HepG2 (cell line): ENCODE data around the gene EZH1. TPM values are rescaled to one million over a fixed set of nuclear protein-coding genes. Genes with fewer than 3 reads are reported as not detected.

Experiments used
- ATRX ChIP-seq: sonication (generic); formaldehyde crosslinking; IDR thresholded peaks from 2 replicates; pipeline ENCODE4 v1.4.0; 2020; ENCODE audit warnings: missing genetic modification reagents, borderline replicate concordance
- CEBPG ChIP-seq: IDR thresholded peaks from 2 replicates; pipeline ENCODE4 v1.6.1; 2016
- DPF2 ChIP-seq: sonication (generic); formaldehyde crosslinking; IDR thresholded peaks from 2 replicates; pipeline ENCODE4 v1.4.0; 2020; ENCODE audit warnings: mild to moderate bottlenecking, low read depth, missing genetic modification reagents, borderline replicate concordance
- ETV5 ChIP-seq: IDR thresholded peaks from 2 replicates; pipeline ENCODE4 v1.6.1; 2018; ENCODE audit warnings: missing biosample characterization, missing genetic modification reagents, inconsistent platforms, borderline replicate concordance
- GLMP ChIP-seq: sonication (generic); formaldehyde crosslinking; IDR thresholded peaks from 2 replicates; pipeline ENCODE4 v1.9.0; 2021; ENCODE audit warnings: missing genetic modification reagents, mild to moderate bottlenecking, borderline replicate concordance
- HNF1B ChIP-seq: sonication (generic); formaldehyde crosslinking; IDR thresholded peaks from 2 replicates; pipeline ENCODE4 v1.5.1; 2020; ENCODE audit warnings: mild to moderate bottlenecking, moderate library complexity, missing genetic modification reagents
- IKZF5 ChIP-seq: IDR thresholded peaks from 2 replicates; pipeline ENCODE4 v1.6.1; 2018; ENCODE audit warnings: missing genetic modification reagents, mild to moderate bottlenecking, missing compliant biosample characterization
- MED1 ChIP-seq: sonication (generic); formaldehyde crosslinking; IDR thresholded peaks from 2 replicates; pipeline ENCODE4 v1.4.0; 2020; ENCODE audit warnings: missing genetic modification reagents
- MEIS2 ChIP-seq: sonication (generic); formaldehyde crosslinking; IDR thresholded peaks from 2 replicates; pipeline ENCODE4 v1.9.0; 2021; ENCODE audit warnings: mild to moderate bottlenecking, missing genetic modification reagents
- NCOA1 ChIP-seq: sonication (generic); formaldehyde crosslinking; IDR thresholded peaks from 2 replicates; pipeline ENCODE4 v1.9.0; 2021; ENCODE audit warnings: missing genetic modification reagents
- NCOR1 ChIP-seq: fragments of 200-600 bp; sonication (generic); IDR thresholded peaks from 2 replicates; pipeline ENCODE4 v1.7.0; 2017; ENCODE audit warnings: antibody characterized with exemption, low read length, borderline replicate concordance
- PHF20 ChIP-seq: sonication (generic); formaldehyde crosslinking; IDR thresholded peaks from 2 replicates; pipeline ENCODE4 v1.5.0; 2020; ENCODE audit warnings: mild to moderate bottlenecking, missing genetic modification reagents
- PLRG1 ChIP-seq: fragments of 450-650 bp; conservative IDR thresholded peaks from 2 replicates; pipeline ENCODE4 v1.6.1; 2016
- PRMT3 ChIP-seq: sonication (generic); formaldehyde crosslinking; IDR thresholded peaks from 2 replicates; pipeline ENCODE4 v1.8.1; 2022; ENCODE audit warnings: low read depth, mild to moderate bottlenecking, moderate library complexity, missing genetic modification reagents, borderline replicate concordance
- SMYD3 ChIP-seq: sonication (generic); formaldehyde crosslinking; IDR thresholded peaks from 2 replicates; pipeline ENCODE4 v1.8.1; 2023; ENCODE audit warnings: mild to moderate bottlenecking, missing genetic modification reagents
- STAT5B ChIP-seq: sonication (generic); formaldehyde crosslinking; IDR thresholded peaks from 2 replicates; pipeline ENCODE4 v1.4.0; 2020; ENCODE audit warnings: missing genetic modification reagents
- TAF1 ChIP-seq: sonication (generic); formaldehyde crosslinking; IDR thresholded peaks from 2 replicates; pipeline ENCODE4 v1.4.0; 2020; ENCODE audit warnings: missing genetic modification reagents
- TEAD3 ChIP-seq: optimal IDR thresholded peaks from 2 replicates; pipeline ENCODE3; 2016; ENCODE audit warnings: borderline replicate concordance
- ZBTB20 ChIP-seq: sonication (generic); formaldehyde crosslinking; IDR thresholded peaks from 2 replicates; pipeline ENCODE4 v1.8.1; 2023; ENCODE audit warnings: missing genetic modification reagents, low read depth, mild to moderate bottlenecking, borderline replicate concordance
- ZFP82 ChIP-seq: sonication (generic); formaldehyde crosslinking; IDR thresholded peaks from 2 replicates; pipeline ENCODE4 v1.5.1; 2020; ENCODE audit warnings: mild to moderate bottlenecking, missing genetic modification reagents, borderline replicate concordance
- ZNF232 ChIP-seq: sonication (generic); formaldehyde crosslinking; IDR thresholded peaks from 2 replicates; pipeline ENCODE4 v1.4.0; 2020; ENCODE audit warnings: missing genetic modification reagents, borderline replicate concordance
- ZNF274 ChIP-seq: sonication (generic); formaldehyde crosslinking; IDR thresholded peaks from 2 replicates; pipeline ENCODE4 v1.5.1; 2020; ENCODE audit warnings: mild to moderate bottlenecking, missing genetic modification reagents
- ZNF580 ChIP-seq: IDR thresholded peaks from 2 replicates; pipeline ENCODE4 v1.6.1; 2016; ENCODE audit warnings: low read depth, borderline replicate concordance
- ZNF629 ChIP-seq: sonication (generic); formaldehyde crosslinking; conservative IDR thresholded peaks from 2 replicates; pipeline ENCODE4 v1.5.0; 2020; ENCODE audit warnings: missing genetic modification reagents
- ZNF724P ChIP-seq: sonication (generic); formaldehyde crosslinking; IDR thresholded peaks from 2 replicates; pipeline ENCODE4 v1.8.0; 2022; ENCODE audit warnings: missing genetic modification reagents, borderline replicate concordance
- ZNF746 ChIP-seq: sonication (generic); formaldehyde crosslinking; IDR thresholded peaks from 2 replicates; pipeline ENCODE4 v1.8.0; 2022; ENCODE audit warnings: mild to moderate bottlenecking, missing genetic modification reagents
- ZNF761 ChIP-seq: sonication (generic); formaldehyde crosslinking; conservative IDR thresholded peaks from 2 replicates; pipeline ENCODE4 v1.4.0; 2020; ENCODE audit warnings: mild to moderate bottlenecking, missing genetic modification reagents
- ZNF850 ChIP-seq: sonication (generic); formaldehyde crosslinking; conservative IDR thresholded peaks from 2 replicates; pipeline ENCODE4 v1.9.0; 2021; ENCODE audit warnings: mild to moderate bottlenecking, missing genetic modification reagents
- ZSCAN31 ChIP-seq: sonication (generic); formaldehyde crosslinking; IDR thresholded peaks from 2 replicates; pipeline ENCODE4 v1.5.0; 2020; ENCODE audit warnings: low read depth, mild to moderate bottlenecking, missing genetic modification reagents
- polyA plus RNA-seq, 8 experiments: library from polyadenylated mRNA; depleted of rRNA in 3 of 8; stranded (reverse) in 7 of 8; unstranded in 1 of 8; fragments of >200 nt; fragmentation: Illumina TruSeq in 4 of 8; extraction: Trizol in 4 of 8; gene quantifications; 2 replicates each; pipeline versions ENCODE4 v1.2.1 to v1.2.3, GENCODE V29; 2011 to 2016; ENCODE audit warnings: low read depth in 4 of 8, missing spikeins in 1 of 8, mixed read lengths in 1 of 8; ENCODE audit not compliant: insufficient read depth in 1 of 8
- total RNA-seq, 5 experiments: library from RNA; depleted of rRNA; stranded (reverse); fragments of >200 nt; fragmentation: Illumina TruSeq; extraction: Trizol; gene quantifications; 2 replicates each; pipeline ENCODE4 v1.2.3, GENCODE V29; 2016; ENCODE audit warnings: low read depth in 1 of 5

The EZH1 gene
- total and polyA plus RNA-seq, 2 of the 13 experiments (the other 11 are each of a cell fraction or from before 2014, with no cell fraction given): 11.6 to 24.0 TPM

GRCh38 chr17:42791948-42792347 is 47.1 kb upstream of the EZH1 start (continued):
- peak; percentile 19; the same call in 1 of the 2 replicates for TF ChIP-seq ZBTB20 (CRISPR knock-in tag)
- TF ChIP-seq CEBPG (CRISPR knock-in tag): peak; percentile 69
- TF ChIP-seq HNF1B (CRISPR knock-in tag): no peak
- no peak for TF ChIP-seq TAF1 (CRISPR knock-in tag)
- TF ChIP-seq ATRX (CRISPR knock-in tag): no peak
- TF ChIP-seq DPF2: peak; percentile 28; the same call in 1 of the 2 replicates
- no peak for TF ChIP-seq IKZF5 (CRISPR knock-in tag)
- no peak for TF ChIP-seq SMYD3 (CRISPR knock-in tag)
- 0 out of 2 replicates have a peak, but pooled peaks have one; percentile 50 for TF ChIP-seq NCOA1 (CRISPR knock-in tag)
- no peak for TF ChIP-seq TEAD3
- TF ChIP-seq ZNF580: no peak
- TF ChIP-seq ZNF274 (CRISPR knock-in tag): no peak
- TF ChIP-seq MEIS2 (CRISPR knock-in tag): no peak
- peak; percentile 46; the same call in 1 of the 2 replicates for TF ChIP-seq MED1
- TF ChIP-seq STAT5B (CRISPR knock-in tag): no peak
- TF ChIP-seq ZSCAN31 (CRISPR knock-in tag): no peak
- TF ChIP-seq NCOR1: peak; percentile 68; the same call in 1 of the 2 replicates
- TF ChIP-seq ZNF629 (CRISPR knock-in tag): no peak
- no peak for TF ChIP-seq PLRG1
- no peak for TF ChIP-seq GLMP (CRISPR knock-in tag)
- TF ChIP-seq ZNF724P: no peak
- peak; percentile 22; the same call in 1 of the 2 replicates for TF ChIP-seq ETV5 (CRISPR knock-in tag)
- no peak for TF ChIP-seq ZNF850 (CRISPR knock-in tag)
- no peak for TF ChIP-seq PRMT3
- no peak for TF ChIP-seq ZNF761 (CRISPR knock-in tag)
- TF ChIP-seq ZFP82 (CRISPR knock-in tag): no peak
- TF ChIP-seq ZNF232 (CRISPR knock-in tag): no peak
- TF ChIP-seq ZNF746 (CRISPR knock-in tag): no peak
- TF ChIP-seq PHF20 (CRISPR knock-in tag): no peak
